ENCODE measurements around the gene CDSN. TPM values are rescaled to one million over a fixed set of nuclear protein-coding genes. Genes with fewer than 3 reads are reported as not detected.

Gene CDSN
- total and polyA plus RNA-seq, 5 donors = 0.11 to 0.17 (median 0.14) TPM; not detected in 2

GRCh38 chr6:31126396-31127175, 6.3 kb upstream of the CDSN start:
- Histone ChIP-seq H3K9me3 (ENCODE audit: control insufficient read depth, low read length) (no peaks in the 10 kb centered on the region), H3K4me3 (ENCODE audit: low read length) (no peak overlapping the region), H3K27ac (ENCODE audit: low read length) (peak overlapping the region; percentile 93), H3K27me3 (ENCODE audit: control insufficient read depth, insufficient read depth) (no peaks in the 10 kb centered on the region), H3K4me1 (ENCODE audit: control insufficient read depth, insufficient read depth, low read length) (peaks cover 17% of the 10 kb centered on the region)
- peak; percentile 48 to 65 for ATAC-seq
- 50% methylated on average over 16 of the region's 16 CpGs for WGBS
- no peak for DNase-seq
- intact Hi-C loops (cut with DNase I) = loop anchor here in 1 of 4 donors (5.0 kb wide), 1 partner anchor 236 kb away; no protein-coding TSS in a partner anchor

- Histone ChIP-seq H3K4me1 (ENCODE audit: control insufficient read depth, insufficient read depth, low read length) (peaks cover 17% of the 10 kb centered on the region), H3K27ac (ENCODE audit: low read length) (peak overlapping the region; percentile 93), H3K4me3 (ENCODE audit: low read length) (no peak overlapping the region), H3K27me3 (ENCODE audit: control insufficient read depth, insufficient read depth) (no peaks in the 10 kb centered on the region), H3K9me3 (ENCODE audit: control insufficient read depth, low read length) (no peaks in the 10 kb centered on the region)
- intact Hi-C loops (cut with DNase I) = loop anchor here in 1 of 4 donors (5.0 kb wide), 1 partner anchor 237 kb away; no protein-coding TSS in a partner anchor
- DNase-seq (peak in 1 of 3 donors; percentile 83), ATAC-seq (peak; percentile 52 to 57)
- WGBS = 54% methylated on average over 12 of the region's 12 CpGs
Measured at GRCh38 chr6:31125586-31126363, 5.5 kb upstream of the CDSN start.

- Histone ChIP-seq H3K9me3 (ENCODE audit: control insufficient read depth, low read length) (no peaks in the 10 kb centered on the region), H3K4me3 (ENCODE audit: low read length) (no peak overlapping the region), H3K27me3 (ENCODE audit: control insufficient read depth, insufficient read depth) (no peaks in the 10 kb centered on the region), H3K4me1 (ENCODE audit: control insufficient read depth, insufficient read depth, low read length) (peaks cover 17% of the 10 kb centered on the region), H3K27ac (ENCODE audit: low read length) (peak overlapping the region; percentile 75)
- intact Hi-C loops (cut with DNase I) = loop anchor here in 1 of 4 donors (5.0 kb wide), 1 partner anchor 237 kb away; no protein-coding TSS in a partner anchor
- DNase-seq (peak in 2 of 3 donors; percentile 48 to 78), ATAC-seq (peak; percentile 23 to 37)
- 43% methylated on average over 8 of the region's 8 CpGs for WGBS
Measured at GRCh38 chr6:31125162-31125561, 4.9 kb upstream of the CDSN start.

- DNase-seq = peak; percentile 85 to 93 (median 89)
- no peak overlapping the region for H3K4me3 ChIP-seq (ENCODE audit: low read length)
- peak; percentile 65 to 68 for ATAC-seq
- H3K4me1 ChIP-seq (ENCODE audit: control insufficient read depth, insufficient read depth, low read length) = peaks cover 17% of the 10 kb centered on the region
- no peaks in the 10 kb centered on the region for H3K27me3 ChIP-seq (ENCODE audit: control insufficient read depth, insufficient read depth)
- intact Hi-C loops (cut with DNase I) = no loop called here
- no peaks in the 10 kb centered on the region for H3K9me3 ChIP-seq (ENCODE audit: control insufficient read depth, low read length)
- H3K27ac ChIP-seq (ENCODE audit: low read length) = peak overlapping the region; percentile 66
- 37% methylated on average over 16 of the region's 16 CpGs for WGBS
Measured at GRCh38 chr6:31122791-31123706, 2.8 kb upstream of the CDSN start.

GRCh38 chr6:31121131-31121790, 1.0 kb upstream of the CDSN start:
- ATAC-seq (no peak), DNase-seq (no peak)
- H3K4me3 ChIP-seq (ENCODE audit: low read length) = no peak overlapping the region
- H3K4me1 ChIP-seq (ENCODE audit: control insufficient read depth, insufficient read depth, low read length) = peaks cover 17% of the 10 kb centered on the region
- no peak overlapping the region for H3K27ac ChIP-seq (ENCODE audit: low read length)
- no peaks in the 10 kb centered on the region for H3K9me3 ChIP-seq (ENCODE audit: control insufficient read depth, low read length)
- no peaks in the 10 kb centered on the region for H3K27me3 ChIP-seq (ENCODE audit: control insufficient read depth, insufficient read depth)
- intact Hi-C loops (cut with DNase I) = no loop called here
- 91% methylated on average over 12 of the region's 12 CpGs for WGBS

GRCh38 chr6:31118178-31118577, 2.1 kb downstream of the CDSN start:
- ATAC-seq (no peak), DNase-seq (no peak)
- Histone ChIP-seq H3K27me3 (ENCODE audit: control insufficient read depth, insufficient read depth) (no peaks in the 10 kb centered on the region), H3K27ac (ENCODE audit: low read length) (no peak overlapping the region), H3K4me1 (ENCODE audit: control insufficient read depth, insufficient read depth, low read length) (peaks cover 25% of the 10 kb centered on the region), H3K9me3 (ENCODE audit: control insufficient read depth, low read length) (no peaks in the 10 kb centered on the region), H3K4me3 (ENCODE audit: low read length) (no peak overlapping the region)
- intact Hi-C loops (cut with DNase I) = no loop called here
- 87% methylated on average over 7 of the region's 7 CpGs for WGBS

- ATAC-seq = peak; percentile 9 to 20
- 57% methylated on average over 19 of the region's 19 CpGs for WGBS
- H3K27me3 ChIP-seq (ENCODE audit: control insufficient read depth, insufficient read depth) = no peaks in the 10 kb centered on the region
- intact Hi-C loops (cut with DNase I) = no loop called here
- no peaks in the 10 kb centered on the region for H3K9me3 ChIP-seq (ENCODE audit: control insufficient read depth, low read length)
- peaks cover 22% of the 10 kb centered on the region for H3K4me1 ChIP-seq (ENCODE audit: control insufficient read depth, insufficient read depth, low read length)
- DNase-seq = peak in 2 of 3 donors; percentile 54 to 70
- peak overlapping the region; percentile 64 for H3K27ac ChIP-seq (ENCODE audit: low read length)
- H3K4me3 ChIP-seq (ENCODE audit: low read length) = peak overlapping the region; percentile 27
Measured at GRCh38 chr6:31116661-31117385, 3.4 kb downstream of the CDSN start.

GRCh38 chr6:31115941-31116560, 4.2 kb downstream of the CDSN start:
- 96% methylated on average over 12 of the region's 12 CpGs for WGBS
- H3K27ac ChIP-seq (ENCODE audit: low read length) = no peak overlapping the region
- peaks cover 22% of the 10 kb centered on the region for H3K4me1 ChIP-seq (ENCODE audit: control insufficient read depth, insufficient read depth, low read length)
- no peak for DNase-seq
- no peaks in the 10 kb centered on the region for H3K9me3 ChIP-seq (ENCODE audit: control insufficient read depth, low read length)
- intact Hi-C loops (cut with DNase I) = no loop called here
- ATAC-seq = no peak
- no peaks in the 10 kb centered on the region for H3K27me3 ChIP-seq (ENCODE audit: control insufficient read depth, insufficient read depth)
- H3K4me3 ChIP-seq (ENCODE audit: low read length) = no peak overlapping the region

GRCh38 chr6:31114970-31115849, 5.0 kb downstream of the CDSN start:
- 56% methylated on average over 9 of the region's 9 CpGs for WGBS
- DNase-seq (no peak), ATAC-seq (peak; percentile 30 to 31)
- intact Hi-C loops (cut with DNase I) = no loop called here
- peak overlapping the region; percentile 16 for H3K4me3 ChIP-seq (ENCODE audit: low read length)
- H3K9me3 ChIP-seq (ENCODE audit: control insufficient read depth, low read length) = no peaks in the 10 kb centered on the region
- no peaks in the 10 kb centered on the region for H3K27me3 ChIP-seq (ENCODE audit: control insufficient read depth, insufficient read depth)
- H3K4me1 ChIP-seq (ENCODE audit: control insufficient read depth, insufficient read depth, low read length) = peaks cover 22% of the 10 kb centered on the region
- peak overlapping the region; percentile 98 for H3K27ac ChIP-seq (ENCODE audit: low read length)

Data from right cardiac atrium (tissue), 5 donors.